DND-41 (cell line): ENCODE results near the gene DEXI.

ENCODE experiments used
- ATAC-seq: fragments of 200-7000 bp; cut with Tn5 transposase; 3 replicates; pipeline ENCODE4 v1.9.1; 2021; ENCODE audit warnings: low read depth; ENCODE audit not compliant: insufficient read depth
- DNase-seq: peaks from one replicate; pipeline ENCODE4 v3.0.0-alpha.2; 2020
- H2AFZ ChIP-seq: 2 replicates; pipeline ENCODE4 v1.6.0; 2012; ENCODE audit warnings: low read depth, low read length
- H3K27ac ChIP-seq: 2 replicates; pipeline ENCODE4 v1.5.1; 2012; ENCODE audit warnings: low read length, inconsistent platforms
- H3K27me3 ChIP-seq: fragments of 200-600 bp; sonication (generic); 2 replicates; pipeline ENCODE4 v1.6.0; 2012; ENCODE audit warnings: low read length, mild to moderate bottlenecking, inconsistent platforms; ENCODE audit not compliant: insufficient read depth, poor library complexity
- H3K36me3 ChIP-seq: 2 replicates; pipeline ENCODE4 v1.5.1; 2012; ENCODE audit warnings: low read length, inconsistent platforms; ENCODE audit not compliant: insufficient read depth
- H3K4me1 ChIP-seq: 2 replicates; pipeline ENCODE4 v1.5.1; 2012; ENCODE audit warnings: mild to moderate bottlenecking, low read length; ENCODE audit not compliant: insufficient read depth
- H3K4me2 ChIP-seq: 2 replicates; pipeline ENCODE4 v1.6.0; 2012; ENCODE audit warnings: mild to moderate bottlenecking, moderate library complexity, low read length, inconsistent platforms; ENCODE audit not compliant: insufficient read depth
- H3K4me3 ChIP-seq, 2 experiments: fragments of 200-600 bp in 1 of 2; shearing (Covaris generic) in 1 of 2; 2 replicates each; pipeline ENCODE4 v1.5.1; 2012 to 2016; ENCODE audit warnings: inconsistent platforms in 2 of 2, low read length in 2 of 2, mild to moderate bottlenecking in 2 of 2, low read depth in 1 of 2, moderate library complexity in 1 of 2
- H3K79me2 ChIP-seq: 2 replicates; pipeline ENCODE4 v1.6.0; 2012; ENCODE audit warnings: low read length, inconsistent platforms; ENCODE audit not compliant: insufficient read depth
- H3K9ac ChIP-seq: 2 replicates; pipeline ENCODE4 v1.6.0; 2012; ENCODE audit warnings: low read depth, mild to moderate bottlenecking, inconsistent platforms, low read length, moderate library complexity
- H3K9me3 ChIP-seq: 2 replicates; pipeline ENCODE4 v1.5.1; 2012; ENCODE audit warnings: low read length, moderate library complexity, mild to moderate bottlenecking, inconsistent platforms; ENCODE audit not compliant: insufficient read depth, severe bottlenecking
- H4K20me1 ChIP-seq: 2 replicates; pipeline ENCODE4 v1.6.0; 2012; ENCODE audit warnings: low read length; ENCODE audit not compliant: insufficient read depth
- EZH2 ChIP-seq: IDR thresholded peaks from 3 replicates; pipeline ENCODE4 v1.6.1; 2012; ENCODE audit warnings: borderline replicate concordance, low read depth, mild to moderate bottlenecking, moderate library complexity, low read length, inconsistent platforms; ENCODE audit not compliant: severe bottlenecking
- TF ChIP-seq, protein P1 (sequence below): IDR thresholded peaks from 2 replicates; pipeline ENCODE4 v1.5.1; 2012; ENCODE audit warnings: borderline replicate concordance, low read length, moderate library complexity, mild to moderate bottlenecking; ENCODE audit not compliant: poor library complexity, severe bottlenecking; ENCODE audit errors: extremely low read depth

DEXI gene

DNA sequence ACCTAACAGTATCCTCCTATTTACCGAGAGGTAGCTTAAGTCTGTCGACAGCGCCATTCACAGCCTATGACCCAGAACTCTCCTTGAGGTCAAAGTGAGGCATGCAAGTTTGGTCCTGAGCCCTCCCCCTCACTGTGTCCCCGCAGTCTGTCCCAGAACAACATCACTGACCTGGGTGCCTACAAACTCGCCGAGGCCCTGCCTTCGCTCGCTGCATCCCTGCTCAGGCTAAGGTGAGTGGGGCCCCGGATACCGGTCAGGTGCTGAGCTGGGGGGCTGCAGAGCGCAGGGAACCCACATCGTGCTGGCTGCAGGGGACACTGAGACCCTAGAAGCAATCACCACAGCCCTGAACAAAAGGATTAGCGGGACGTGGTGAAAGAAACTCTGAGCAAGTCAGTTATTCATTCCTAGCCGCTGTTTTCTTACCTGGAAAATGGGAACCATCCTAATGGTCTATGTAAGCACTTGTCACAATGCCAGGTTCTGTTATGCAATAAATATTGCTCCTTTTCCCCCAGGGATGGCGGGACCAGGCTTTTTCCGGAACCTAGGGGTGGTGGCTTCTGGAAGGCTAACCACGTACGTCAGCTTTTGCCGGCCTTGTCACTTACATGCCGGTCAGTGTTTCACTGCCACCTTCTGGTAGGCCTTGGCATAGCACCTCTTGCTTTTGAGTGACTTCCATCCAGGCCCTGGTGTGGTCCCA lies 23.8 kb downstream of the DEXI start:
- Histone ChIP-seq H4K20me1 (no peaks in the 10 kb centered on the region), H3K4me2 (no peak overlapping the region), H3K36me3 (no peaks in the 10 kb centered on the region), H3K4me1 (no peaks in the 10 kb centered on the region), H3K79me2 (no peaks in the 10 kb centered on the region), H3K27ac (no peak overlapping the region), H2AFZ (0 out of 2 replicates have a peak overlapping the region, but pooled peaks have one; percentile 18), H3K9me3 (no peaks in the 10 kb centered on the region), H3K4me3 (no peak overlapping the region), H3K27me3 (no peaks in the 10 kb centered on the region), H3K9ac (no peak overlapping the region)
- TF ChIP-seq EZH2: no peak
- TF ChIP-seq, protein P1, sequence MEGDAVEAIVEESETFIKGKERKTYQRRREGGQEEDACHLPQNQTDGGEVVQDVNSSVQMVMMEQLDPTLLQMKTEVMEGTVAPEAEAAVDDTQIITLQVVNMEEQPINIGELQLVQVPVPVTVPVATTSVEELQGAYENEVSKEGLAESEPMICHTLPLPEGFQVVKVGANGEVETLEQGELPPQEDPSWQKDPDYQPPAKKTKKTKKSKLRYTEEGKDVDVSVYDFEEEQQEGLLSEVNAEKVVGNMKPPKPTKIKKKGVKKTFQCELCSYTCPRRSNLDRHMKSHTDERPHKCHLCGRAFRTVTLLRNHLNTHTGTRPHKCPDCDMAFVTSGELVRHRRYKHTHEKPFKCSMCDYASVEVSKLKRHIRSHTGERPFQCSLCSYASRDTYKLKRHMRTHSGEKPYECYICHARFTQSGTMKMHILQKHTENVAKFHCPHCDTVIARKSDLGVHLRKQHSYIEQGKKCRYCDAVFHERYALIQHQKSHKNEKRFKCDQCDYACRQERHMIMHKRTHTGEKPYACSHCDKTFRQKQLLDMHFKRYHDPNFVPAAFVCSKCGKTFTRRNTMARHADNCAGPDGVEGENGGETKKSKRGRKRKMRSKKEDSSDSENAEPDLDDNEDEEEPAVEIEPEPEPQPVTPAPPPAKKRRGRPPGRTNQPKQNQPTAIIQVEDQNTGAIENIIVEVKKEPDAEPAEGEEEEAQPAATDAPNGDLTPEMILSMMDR: peak; percentile 98
- ATAC-seq (peak; percentile 83), DNase-seq (peak; percentile 77)

DNA sequence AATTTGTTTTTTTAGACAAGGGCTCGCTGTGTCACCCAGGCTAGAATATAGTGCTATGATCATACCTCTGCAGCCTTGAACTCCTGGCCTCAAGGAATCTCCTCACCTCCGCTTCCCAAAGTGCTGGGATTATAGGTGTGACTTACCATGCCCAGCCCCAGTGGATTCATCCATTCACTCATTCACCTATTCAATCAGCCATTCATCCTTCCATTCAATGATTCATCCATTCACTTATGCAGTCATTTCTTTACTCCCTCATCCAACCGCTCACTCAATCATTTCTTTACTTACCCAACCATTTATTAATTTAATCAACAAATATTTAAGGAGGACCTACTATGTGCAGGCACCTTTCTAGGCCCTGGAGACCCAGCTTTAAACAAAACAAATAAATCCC lies 25.7 kb downstream of the DEXI start:
- H3K9me3 ChIP-seq: no peaks in the 10 kb centered on the region
- DNase-seq (no peak), ATAC-seq (no peak)
- H3K4me3 ChIP-seq: no peak overlapping the region
- no peaks in the 10 kb centered on the region for H3K27me3 ChIP-seq
- H3K36me3 ChIP-seq: no peaks in the 10 kb centered on the region
- H3K9ac ChIP-seq: no peak overlapping the region
- H3K4me2 ChIP-seq: no peak overlapping the region
- no peaks in the 10 kb centered on the region for H3K79me2 ChIP-seq
- no peaks in the 10 kb centered on the region for H4K20me1 ChIP-seq
- TF ChIP-seq, protein P1: no peak
- TF ChIP-seq EZH2: no peak
- no peak overlapping the region for H3K27ac ChIP-seq
- no peak overlapping the region for H2AFZ ChIP-seq
- no peaks in the 10 kb centered on the region for H3K4me1 ChIP-seq

DNA sequence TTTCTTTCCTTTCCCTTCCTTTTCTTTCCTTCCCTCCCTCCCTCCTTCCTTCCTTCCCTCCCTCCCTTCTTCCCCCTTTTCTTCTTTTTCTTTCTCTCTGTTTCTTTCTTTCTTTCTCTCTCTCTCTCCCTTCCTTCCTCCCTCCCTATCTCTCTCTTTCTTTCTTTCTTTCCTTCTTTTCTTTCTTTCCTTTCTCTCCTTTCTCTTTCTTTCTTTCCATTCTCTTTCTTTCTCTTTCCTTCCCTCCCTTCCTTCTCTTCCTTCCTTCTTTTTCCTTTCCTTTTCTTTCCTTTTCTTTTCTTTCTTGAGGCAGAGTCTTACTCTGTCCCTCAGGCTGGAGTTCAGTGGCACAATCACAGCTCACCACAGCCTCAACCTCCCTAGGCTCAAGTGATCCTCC lies 31.0 kb downstream of the DEXI start:
- no peak for TF ChIP-seq EZH2
- TF ChIP-seq, protein P1: no peak
- no peaks in the 10 kb centered on the region for H3K9me3 ChIP-seq
- no peaks in the 10 kb centered on the region for H3K36me3 ChIP-seq
- H3K27me3 ChIP-seq: no peaks in the 10 kb centered on the region
- no peak for DNase-seq
- no peaks in the 10 kb centered on the region for H3K79me2 ChIP-seq
- H3K9ac ChIP-seq: no peak overlapping the region
- no peaks in the 10 kb centered on the region for H3K4me1 ChIP-seq
- H3K27ac ChIP-seq: no peak overlapping the region
- H3K4me3 ChIP-seq: no peak overlapping the region
- ATAC-seq: no peak
- no peak overlapping the region for H3K4me2 ChIP-seq
- H2AFZ ChIP-seq: no peak overlapping the region
- no peaks in the 10 kb centered on the region for H4K20me1 ChIP-seq
